HepG2 (cell line): ENCODE data around the gene CLHC1. TPM values are rescaled to one million over a fixed set of nuclear protein-coding genes. Genes with fewer than 3 reads are reported as not detected.

Source experiments
- ELF1 ChIP-seq: sonication (generic); formaldehyde crosslinking; IDR thresholded peaks from 2 replicates; pipeline ENCODE4 v1.4.0; 2020; ENCODE audit warnings: missing genetic modification reagents
- FOXP4 ChIP-seq: sonication (generic); formaldehyde crosslinking; IDR thresholded peaks from 2 replicates; pipeline ENCODE4 v1.4.0; 2020; ENCODE audit warnings: missing genetic modification reagents
- ISL2 ChIP-seq: sonication (generic); formaldehyde crosslinking; IDR thresholded peaks from 2 replicates; pipeline ENCODE4 v1.5.0; 2020; ENCODE audit warnings: missing genetic modification reagents
- ISX ChIP-seq: sonication (generic); formaldehyde crosslinking; conservative IDR thresholded peaks from 2 replicates; pipeline ENCODE4 v1.5.0; 2020; ENCODE audit warnings: missing genetic modification reagents
- NFAT5 ChIP-seq: sonication (generic); formaldehyde crosslinking; IDR thresholded peaks from 2 replicates; pipeline ENCODE4 v1.4.0; 2020; ENCODE audit warnings: missing genetic modification reagents
- RFX3 ChIP-seq: IDR thresholded peaks from 2 replicates; pipeline ENCODE4 v1.6.1; 2016; ENCODE audit warnings: missing biosample characterization, missing genetic modification reagents
- SOX13 ChIP-seq, 3 experiments: fragments of 450-650 bp in 1 of 3; sonication (generic) in 1 of 3; formaldehyde crosslinking in 1 of 3; IDR thresholded peaks in 2 of 3; conservative IDR thresholded peaks in 1 of 3; 2 replicates each; pipeline versions ENCODE4 v1.5.0 to v1.6.1; 2016 to 2020; ENCODE audit warnings: antibody characterized with exemption in 1 of 3, mild to moderate bottlenecking in 1 of 3, missing compliant biosample characterization in 1 of 3, missing genetic modification reagents in 1 of 3, moderate library complexity in 1 of 3
- ZGPAT ChIP-seq: IDR thresholded peaks from 2 replicates; pipeline ENCODE4 v1.6.1; 2016; ENCODE audit warnings: mild to moderate bottlenecking
- ZNF180 ChIP-seq: sonication (generic); formaldehyde crosslinking; IDR thresholded peaks from 2 replicates; pipeline ENCODE4 v1.4.0; 2020; ENCODE audit warnings: low read depth, missing genetic modification reagents, borderline replicate concordance
- ZNF331 ChIP-seq: sonication (generic); formaldehyde crosslinking; IDR thresholded peaks from 2 replicates; pipeline ENCODE4 v1.4.0; 2020; ENCODE audit warnings: missing genetic modification reagents
- ZNF350 ChIP-seq: sonication (generic); formaldehyde crosslinking; IDR thresholded peaks from 2 replicates; pipeline ENCODE4 v1.4.0; 2020; ENCODE audit warnings: mild to moderate bottlenecking, low read depth, missing genetic modification reagents, borderline replicate concordance
- ZNF629 ChIP-seq: sonication (generic); formaldehyde crosslinking; conservative IDR thresholded peaks from 2 replicates; pipeline ENCODE4 v1.5.0; 2020; ENCODE audit warnings: missing genetic modification reagents
- polyA plus RNA-seq, 8 experiments: library from polyadenylated mRNA; depleted of rRNA in 3 of 8; stranded (reverse) in 7 of 8; unstranded in 1 of 8; fragments of >200 nt; fragmentation: Illumina TruSeq in 4 of 8; extraction: Trizol in 4 of 8; gene quantifications; 2 replicates each; pipeline versions ENCODE4 v1.2.1 to v1.2.3, GENCODE V29; 2011 to 2016; ENCODE audit warnings: low read depth in 4 of 8, missing spikeins in 1 of 8, mixed read lengths in 1 of 8; ENCODE audit not compliant: insufficient read depth in 1 of 8
- total RNA-seq, 5 experiments: library from RNA; depleted of rRNA; stranded (reverse); fragments of >200 nt; fragmentation: Illumina TruSeq; extraction: Trizol; gene quantifications; 2 replicates each; pipeline ENCODE4 v1.2.3, GENCODE V29; 2016; ENCODE audit warnings: low read depth in 1 of 5

CLHC1 gene
- total and polyA plus RNA-seq, 2 of the 13 experiments (the other 11 are each of a cell fraction or from before 2014, with no cell fraction given) = 9.8 to 12.6 TPM

GRCh38 chr2:55133467-55134315, 98.4 kb downstream of the CLHC1 start (continued):
- TF ChIP-seq NFAT5 (CRISPR knock-in tag) (no peak), ZNF629 (CRISPR knock-in tag) (peak; percentile 69), ISX (no peak), SOX13 (IDR thresholded peaks at IDR 0.05) (no peak), SOX13 (CRISPR knock-in tag; conservative IDR thresholded peaks at IDR 0.05 in 1 of 2, IDR thresholded peaks at IDR 0.05 in 1 of 2) (peak in 1 of 2 experiments; percentile 14; a peak in 1 of 4 replicates), ISL2 (CRISPR knock-in tag) (no peak), ZNF180 (CRISPR knock-in tag) (no peak), ELF1 (CRISPR knock-in tag) (peak; percentile 45; the same call in 1 of the 2 replicates), RFX3 (peak; percentile 74), FOXP4 (CRISPR knock-in tag) (no peak), ZNF350 (no peak), ZNF331 (CRISPR knock-in tag) (0 out of 2 replicates have a peak, but pooled peaks have one; percentile 15), ZGPAT (CRISPR knock-in tag) (no peak)
